ENCODE results near the gene BTG2. TPM values are rescaled to one million over a fixed set of nuclear protein-coding genes. Genes with fewer than 3 reads are reported as not detected.

Gene BTG2
- total RNA-seq, 3 donors from 2014 or later, result 82.7 to 271 (median 102) TPM

DNA sequence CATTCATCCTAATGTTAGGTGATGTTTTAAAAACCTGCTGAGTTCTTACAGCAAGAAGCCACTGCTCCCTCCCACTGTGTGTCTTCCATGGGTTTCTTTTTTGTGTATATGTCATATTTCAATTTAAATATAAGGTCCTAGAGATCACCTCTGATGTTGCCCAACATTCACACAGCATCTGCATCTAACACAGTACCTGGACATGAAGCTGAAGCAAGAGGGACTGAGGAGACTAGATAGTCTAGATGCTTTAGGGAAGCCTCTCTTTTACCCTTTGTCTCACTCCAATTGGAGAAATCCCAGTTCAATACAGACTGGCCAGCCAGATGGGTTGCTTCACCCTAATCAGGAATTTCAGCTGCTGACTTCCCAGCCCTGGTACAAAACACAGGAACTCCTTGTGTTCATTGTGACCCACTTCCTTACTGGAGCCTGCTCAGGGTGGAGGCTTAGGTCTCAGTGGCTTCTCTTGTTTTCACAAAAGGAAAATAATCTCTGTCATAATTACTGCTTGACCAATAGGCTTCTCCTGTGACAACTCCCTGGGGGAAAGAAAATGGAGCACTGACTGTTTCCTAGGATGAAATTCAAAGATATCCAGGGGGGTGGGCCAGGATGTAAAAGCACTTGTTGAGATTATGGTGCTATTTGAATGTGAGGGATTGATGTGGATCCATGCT, 17.3 kb downstream of the BTG2 start:
- intact Hi-C loops (cut with DNase I; ENCODE audit: low total_unique reads), result no loop called here
- Histone ChIP-seq H3K27ac (peak overlapping the region; percentile 92 to 98), H3K36me3 (no peaks in the 10 kb centered on the region), H3K27me3 (no peaks in the 10 kb centered on the region), H3K4me3 (no peak overlapping the region), H3K4me1 (peaks cover 12 to 38% of the 10 kb centered on the region in 2 donors), H3K9me3 (no peaks in the 10 kb centered on the region)
- peak in 1 of 2 donors; percentile 68 for DNase-seq (ENCODE audit: low spot score in 2 of 2)
- TF ChIP-seq POLR2A (IDR thresholded peaks at IDR 0.05) (no peak), POLR2AphosphoS5 (IDR thresholded peaks at IDR 0.05) (peak; percentile 48 to 76 (median 54))
- TF ChIP-seq, protein P1, sequence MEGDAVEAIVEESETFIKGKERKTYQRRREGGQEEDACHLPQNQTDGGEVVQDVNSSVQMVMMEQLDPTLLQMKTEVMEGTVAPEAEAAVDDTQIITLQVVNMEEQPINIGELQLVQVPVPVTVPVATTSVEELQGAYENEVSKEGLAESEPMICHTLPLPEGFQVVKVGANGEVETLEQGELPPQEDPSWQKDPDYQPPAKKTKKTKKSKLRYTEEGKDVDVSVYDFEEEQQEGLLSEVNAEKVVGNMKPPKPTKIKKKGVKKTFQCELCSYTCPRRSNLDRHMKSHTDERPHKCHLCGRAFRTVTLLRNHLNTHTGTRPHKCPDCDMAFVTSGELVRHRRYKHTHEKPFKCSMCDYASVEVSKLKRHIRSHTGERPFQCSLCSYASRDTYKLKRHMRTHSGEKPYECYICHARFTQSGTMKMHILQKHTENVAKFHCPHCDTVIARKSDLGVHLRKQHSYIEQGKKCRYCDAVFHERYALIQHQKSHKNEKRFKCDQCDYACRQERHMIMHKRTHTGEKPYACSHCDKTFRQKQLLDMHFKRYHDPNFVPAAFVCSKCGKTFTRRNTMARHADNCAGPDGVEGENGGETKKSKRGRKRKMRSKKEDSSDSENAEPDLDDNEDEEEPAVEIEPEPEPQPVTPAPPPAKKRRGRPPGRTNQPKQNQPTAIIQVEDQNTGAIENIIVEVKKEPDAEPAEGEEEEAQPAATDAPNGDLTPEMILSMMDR (IDR thresholded peaks at IDR 0.05), result no peak

DNA sequence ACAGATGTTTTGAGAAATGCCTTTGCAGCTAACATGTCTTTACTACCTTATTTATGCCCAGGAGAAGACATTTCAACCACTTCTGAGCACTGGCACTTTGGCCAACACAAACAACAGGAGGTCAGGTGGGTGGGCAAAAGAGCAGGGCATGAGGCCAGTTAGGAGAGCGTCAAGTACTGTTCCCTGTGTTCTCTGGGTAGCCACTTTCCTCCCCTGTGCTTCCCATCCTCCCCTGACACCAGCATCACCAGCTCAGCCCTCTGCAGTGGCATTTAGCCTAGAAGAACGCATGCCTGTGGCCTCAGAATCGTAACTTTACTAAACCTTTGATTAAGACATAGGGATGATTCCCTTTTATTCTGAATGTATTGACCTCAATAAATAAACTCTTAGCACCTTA, 18.3 kb downstream of the BTG2 start:
- Histone ChIP-seq H3K4me3 (no peak overlapping the region), H3K27me3 (no peaks in the 10 kb centered on the region), H3K27ac (peak overlapping the region; percentile 92 to 98), H3K9me3 (no peaks in the 10 kb centered on the region), H3K36me3 (no peaks in the 10 kb centered on the region), H3K4me1 (peaks cover 12 to 38% of the 10 kb centered on the region in 2 donors)
- DNase-seq (ENCODE audit: low spot score in 2 of 2), result no peak
- TF ChIP-seq POLR2AphosphoS5 (IDR thresholded peaks at IDR 0.05), result no peak
- TF ChIP-seq POLR2A (IDR thresholded peaks at IDR 0.05), result no peak
- TF ChIP-seq, protein P1 (IDR thresholded peaks at IDR 0.05), result no peak
- intact Hi-C loops (cut with DNase I; ENCODE audit: low total_unique reads), result no loop called here

DNA sequence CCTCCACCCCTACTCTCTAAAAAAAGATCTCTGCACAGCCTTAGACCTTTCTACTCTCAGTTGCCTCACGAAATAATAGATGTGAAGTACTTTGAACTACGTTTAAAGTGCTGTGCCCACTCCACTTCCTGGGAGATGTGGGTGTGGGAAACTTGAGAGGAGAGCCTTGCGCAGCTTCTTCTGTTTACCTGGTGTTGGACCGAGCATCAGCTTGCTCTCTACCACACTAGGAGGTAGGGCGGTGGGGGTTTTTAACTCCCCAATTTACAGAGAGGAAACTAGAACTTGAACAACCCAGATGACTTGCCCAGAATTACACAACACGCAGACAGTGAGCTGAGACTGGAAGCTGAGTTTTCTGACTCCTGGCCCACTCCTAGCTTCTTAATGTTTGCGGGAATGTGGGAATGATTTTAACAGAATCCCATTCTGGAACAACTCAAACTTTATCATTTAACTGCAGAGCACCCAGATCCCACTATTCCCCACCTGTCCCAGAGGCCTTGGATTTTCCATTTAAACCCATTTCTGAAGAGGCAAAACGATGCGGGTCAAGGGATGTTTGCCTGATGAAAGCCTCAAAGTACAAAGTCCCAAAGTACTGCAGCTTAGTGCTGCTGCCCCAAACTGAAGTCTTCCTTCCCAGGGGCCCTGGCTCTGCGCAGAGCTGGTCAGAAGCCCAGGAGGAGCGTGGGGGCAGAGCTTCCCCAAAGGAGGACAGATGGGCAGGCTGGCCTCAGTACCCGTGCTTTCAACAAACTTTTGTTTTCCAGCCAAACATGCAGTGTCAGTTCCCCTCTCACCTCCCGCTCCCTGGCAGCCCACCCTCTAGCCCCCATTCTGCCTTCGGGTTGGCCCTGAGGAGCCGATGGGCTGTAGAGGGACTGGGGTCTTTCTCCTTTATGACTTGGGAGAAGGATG, 19.0 kb downstream of the BTG2 start:
- TF ChIP-seq POLR2A (IDR thresholded peaks at IDR 0.05), result no peak
- TF ChIP-seq, protein P1 (IDR thresholded peaks at IDR 0.05), result no peak
- TF ChIP-seq POLR2AphosphoS5 (IDR thresholded peaks at IDR 0.05), result no peak
- H3K36me3 ChIP-seq, result no peaks in the 10 kb centered on the region
- DNase-seq (ENCODE audit: low spot score in 2 of 2), result no peak

DNA sequence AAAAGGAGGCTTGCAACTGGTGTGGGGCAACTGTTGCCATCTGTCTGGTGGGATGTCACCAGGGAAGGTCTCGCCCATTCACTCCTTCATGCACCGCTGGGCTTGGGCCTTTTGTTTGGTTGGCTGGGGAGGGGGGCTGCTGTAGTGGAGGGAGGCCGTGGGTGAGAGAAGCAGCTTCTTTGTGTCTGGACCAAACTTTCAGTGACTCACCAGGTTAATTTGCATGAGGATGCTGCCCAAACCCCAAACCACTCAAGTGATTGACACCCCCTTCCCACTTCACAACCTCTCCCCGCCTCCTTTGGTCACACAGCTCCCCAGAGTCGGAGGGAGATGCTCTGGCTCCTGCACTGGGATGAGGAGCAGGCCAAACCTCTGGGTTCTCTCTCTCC, 19.7 kb downstream of the BTG2 start:
- TF ChIP-seq, protein P1 (IDR thresholded peaks at IDR 0.05), result no peak
- TF ChIP-seq POLR2AphosphoS5 (IDR thresholded peaks at IDR 0.05) (no peak), POLR2A (IDR thresholded peaks at IDR 0.05) (no peak)
- Histone ChIP-seq H3K4me3 (no peak overlapping the region), H3K36me3 (no peaks in the 10 kb centered on the region), H3K9me3 (no peaks in the 10 kb centered on the region), H3K27ac (peak overlapping the region; percentile 92 to 98), H3K4me1 (peaks cover 12 to 38% of the 10 kb centered on the region in 2 donors), H3K27me3 (no peaks in the 10 kb centered on the region)
- no peak for DNase-seq (ENCODE audit: low spot score in 2 of 2)
- intact Hi-C loops (cut with DNase I; ENCODE audit: low total_unique reads), result no loop called here

More for the DNA sequence above, 19.0 kb downstream of the BTG2 start:
- Histone ChIP-seq H3K9me3 (no peaks in the 10 kb centered on the region), H3K4me1 (peaks cover 12 to 38% of the 10 kb centered on the region in 2 donors), H3K27ac (peak overlapping the region; percentile 92 to 98), H3K27me3 (no peaks in the 10 kb centered on the region), H3K4me3 (no peak overlapping the region)
- intact Hi-C loops (cut with DNase I; ENCODE audit: low total_unique reads), result no loop called here

Data from breast epithelium (tissue), 4 donors.